ENCODE data around the gene ASB7. TPM values are rescaled to one million over a fixed set of nuclear protein-coding genes. Genes with fewer than 3 reads are reported as not detected.

Gene ASB7
- total RNA-seq, 4 donors from 2014 or later, result 11.4 to 12.7 (median 12.1) TPM

- H3K4me1 ChIP-seq, result peaks cover 0 to 35% (median 8%) of the 10 kb centered on the region in 4 donors
- DNase-seq (ENCODE audit: low spot score in 2 of 2), result no peak
- H3K27ac ChIP-seq, result no peak overlapping the region
- H3K9me3 ChIP-seq, result no peaks in the 10 kb centered on the region
- 82 to 89% methylated on average over 7 of the region's 7 CpGs for WGBS, 2 donors
- no peaks in the 10 kb centered on the region for H3K36me3 ChIP-seq
- TF ChIP-seq CTCF (IDR thresholded peaks at IDR 0.05), result no peak
- H3K4me3 ChIP-seq, result no peak overlapping the region
- H3K27me3 ChIP-seq, result no peaks in the 10 kb centered on the region
Measured at GRCh38 chr15:100596792-100597191, 5.6 kb upstream of the ASB7 start.

- Histone ChIP-seq H3K9me3 (no peaks in the 10 kb centered on the region), H3K36me3 (no peaks in the 10 kb centered on the region), H3K4me3 (no peak overlapping the region), H3K27me3 (no peaks in the 10 kb centered on the region), H3K4me1 (peaks cover 0 to 35% (median 8%) of the 10 kb centered on the region in 4 donors), H3K27ac (no peak overlapping the region)
- DNase-seq (ENCODE audit: low spot score in 2 of 2), result no peak
- TF ChIP-seq POLR2A (IDR thresholded peaks at IDR 0.05), result no peak
- TF ChIP-seq CTCF (IDR thresholded peaks at IDR 0.05), result no peak
- TF ChIP-seq EP300 (IDR thresholded peaks at IDR 0.05), result no peak
- WGBS, 2 donors, result 89 to 90% methylated on average over 3 of the region's 3 CpGs
Measured at GRCh38 chr15:100597862-100598261, 4.5 kb upstream of the ASB7 start.

GRCh38 chr15:100598655-100599054 lies 3.7 kb upstream of the ASB7 start:
- no peak for TF ChIP-seq CTCF (IDR thresholded peaks at IDR 0.05)
- TF ChIP-seq EP300 (IDR thresholded peaks at IDR 0.05), result no peak
- no peak for TF ChIP-seq POLR2A (IDR thresholded peaks at IDR 0.05)
- no peaks in the 10 kb centered on the region for H3K36me3 ChIP-seq
- peaks cover 0 to 42% (median 15%) of the 10 kb centered on the region in 4 donors for H3K4me1 ChIP-seq
- no peaks in the 10 kb centered on the region for H3K27me3 ChIP-seq
- 100% methylated on average over 1 of the region's 1 CpG for WGBS, 2 donors
- H3K9me3 ChIP-seq, result no peaks in the 10 kb centered on the region
- no peak overlapping the region for H3K27ac ChIP-seq
- no peak for DNase-seq (ENCODE audit: low spot score in 2 of 2)
- no peak overlapping the region for H3K4me3 ChIP-seq

- Histone ChIP-seq H3K9me3 (no peaks in the 10 kb centered on the region), H3K27ac (peak overlapping the region in 3 of 4 donors; percentile 86 to 90 (median 89)), H3K27me3 (no peaks in the 10 kb centered on the region), H3K4me1 (peaks cover 0 to 56% (median 19%) of the 10 kb centered on the region in 4 donors), H3K36me3 (no peaks in the 10 kb centered on the region), H3K4me3 (peak overlapping the region; percentile 85 to 87 (median 86))
- no peak for TF ChIP-seq CTCF (IDR thresholded peaks at IDR 0.05)
- TF ChIP-seq POLR2A (IDR thresholded peaks at IDR 0.05), result no peak
- no peak for TF ChIP-seq EP300 (IDR thresholded peaks at IDR 0.05)
- WGBS, 2 donors, result 1 to 2% methylated on average over 10 of the region's 10 CpGs
- no peak for DNase-seq (ENCODE audit: low spot score in 2 of 2)
Measured at GRCh38 chr15:100601163-100601562, 1.2 kb upstream of the ASB7 start.

- Histone ChIP-seq H3K36me3 (peaks cover 0 to 3% (median 0%) of the 10 kb centered on the region in 3 donors), H3K4me1 (peaks cover 0 to 56% (median 19%) of the 10 kb centered on the region in 4 donors), H3K9me3 (no peaks in the 10 kb centered on the region), H3K4me3 (peak overlapping the region; percentile 85 to 87 (median 86)), H3K27ac (peak overlapping the region; percentile 66 to 90 (median 88)), H3K27me3 (no peaks in the 10 kb centered on the region)
- no peak for TF ChIP-seq CTCF (IDR thresholded peaks at IDR 0.05)
- TF ChIP-seq EP300 (IDR thresholded peaks at IDR 0.05), result no peak
- no peak for TF ChIP-seq POLR2A (IDR thresholded peaks at IDR 0.05)
- DNase-seq (ENCODE audit: low spot score in 2 of 2), result peak in 1 of 2 donors; percentile 8
- WGBS, 2 donors, result 0% methylated on average over 19 to 21 of the region's 21 CpGs
Measured at GRCh38 chr15:100601617-100602063, 749 bp upstream of the ASB7 start.
